GM23338 (cell line): ENCODE results near the gene NID1. TPM values are rescaled to one million over a fixed set of nuclear protein-coding genes. Genes with fewer than 3 reads are reported as not detected.

Experiments
- ATAC-seq: fragments of 200-7000 bp; cut with Tn5 transposase; 3 replicates; pipeline ENCODE4 v1.9.1; 2020
- DNase-seq: peaks from one replicate; pipeline ENCODE4 v3.0.0-alpha.2; 2015; ENCODE audit warnings: low spot score
- H2AFZ ChIP-seq: fragments of 200-600 bp; sonication (generic); 2 replicates; pipeline ENCODE4 v1.8.0; 2016; ENCODE audit warnings: antibody characterized with exemption, mild to moderate bottlenecking, moderate library complexity
- H3F3A ChIP-seq: fragments of 200-600 bp; sonication (generic); replicated peaks from 2 replicates; pipeline ENCODE4 v1.8.0; 2017; ENCODE audit warnings: antibody characterized with exemption, mixed run types, low read depth
- H3K27ac ChIP-seq: fragments of 200-600 bp; sonication (generic); 2 replicates; pipeline ENCODE4 v1.6.1; 2016; ENCODE audit warnings: low read depth
- H3K27me3 ChIP-seq: fragments of 200-600 bp; sonication (generic); 2 replicates; pipeline ENCODE4 v1.8.0; 2016; ENCODE audit warnings: mild to moderate bottlenecking, mixed run types, moderate library complexity; ENCODE audit not compliant: insufficient read depth
- H3K36me3 ChIP-seq: fragments of 200-600 bp; sonication (generic); 2 replicates; pipeline ENCODE4 v1.8.0; 2016; ENCODE audit warnings: mild to moderate bottlenecking; ENCODE audit not compliant: insufficient read depth
- H3K4me1 ChIP-seq: fragments of 200-600 bp; sonication (generic); 2 replicates; pipeline ENCODE4 v1.8.0; 2016; ENCODE audit warnings: mild to moderate bottlenecking, moderate library complexity; ENCODE audit not compliant: insufficient read depth
- H3K4me2 ChIP-seq: fragments of 200-600 bp; sonication (generic); 2 replicates; pipeline ENCODE4 v1.7.1; 2017; ENCODE audit warnings: mixed run types
- H3K4me3 ChIP-seq: fragments of 200-600 bp; sonication (generic); 2 replicates; pipeline ENCODE4 v1.6.1; 2016; ENCODE audit warnings: mixed run types
- H3K79me2 ChIP-seq: fragments of 200-600 bp; sonication (generic); replicated peaks from 2 replicates; pipeline ENCODE4 v1.8.0; 2017; ENCODE audit warnings: mild to moderate bottlenecking; ENCODE audit not compliant: insufficient read depth
- H3K9me2 ChIP-seq: fragments of 200-600 bp; sonication (generic); 2 replicates; pipeline ENCODE4 v1.8.0; 2017; ENCODE audit not compliant: insufficient read depth
- H4K20me1 ChIP-seq: fragments of 200-600 bp; sonication (generic); replicated peaks from 2 replicates; pipeline ENCODE4 v1.8.0; 2017; ENCODE audit warnings: mild to moderate bottlenecking; ENCODE audit not compliant: insufficient read depth
- H3K27ac Mint-ChIP-seq: 2 replicates; pipeline ENCODE4 v1.8.0; 2020; ENCODE audit warnings: inconsistent platforms, mild to moderate bottlenecking, moderate library complexity, mixed read lengths
- H3K27me3 Mint-ChIP-seq: 3 replicates; pipeline ENCODE4 v1.8.0; 2022; ENCODE audit warnings: low read depth, mild to moderate bottlenecking, moderate library complexity, mixed read lengths, inconsistent platforms; ENCODE audit not compliant: insufficient read depth, poor library complexity
- H3K36me3 Mint-ChIP-seq: 3 replicates; pipeline ENCODE4 v1.8.0; 2021; ENCODE audit warnings: low read depth, mild to moderate bottlenecking, inconsistent platforms, moderate library complexity, mixed read lengths
- H3K4me1 Mint-ChIP-seq: 3 replicates; pipeline ENCODE4 v1.8.0; 2020; ENCODE audit warnings: mild to moderate bottlenecking, inconsistent platforms, mixed read lengths
- H3K4me3 Mint-ChIP-seq: 3 replicates; pipeline ENCODE4 v1.8.0; 2021; ENCODE audit warnings: moderate library complexity, mild to moderate bottlenecking, inconsistent platforms, mixed read lengths
- H3K9me3 Mint-ChIP-seq: 3 replicates; pipeline ENCODE4 v1.8.0; 2020; ENCODE audit warnings: moderate library complexity, mild to moderate bottlenecking, inconsistent platforms, mixed read lengths
- CREB1 ChIP-seq: fragments of 250-450 bp; sonication (Bioruptor Pico); IDR thresholded peaks from 2 replicates; pipeline ENCODE4 v1.5.0; 2020; ENCODE audit warnings: low read depth, mild to moderate bottlenecking, moderate library complexity
- EZH2 ChIP-seq: fragments of 200-600 bp; sonication (generic); IDR thresholded peaks from one replicate; pipeline ENCODE4 v1.8.0; 2017; ENCODE audit warnings: antibody characterized with exemption, mild to moderate bottlenecking, low read depth; ENCODE audit not compliant: unreplicated experiment
- EZH2phosphoT487 ChIP-seq: fragments of 200-600 bp; sonication (generic); IDR thresholded peaks from one replicate; pipeline ENCODE4 v1.8.1; 2018; ENCODE audit warnings: antibody characterized with exemption; ENCODE audit not compliant: unreplicated experiment
- JUNB ChIP-seq: IDR thresholded peaks from one replicate; pipeline ENCODE4 v1.6.1; 2016; ENCODE audit warnings: antibody characterized with exemption; ENCODE audit not compliant: unreplicated experiment
- NANOG ChIP-seq: IDR thresholded peaks from 2 replicates; pipeline ENCODE4 v1.6.1; 2016; ENCODE audit warnings: antibody characterized with exemption, borderline replicate concordance
- POLR2AphosphoS5 ChIP-seq: IDR thresholded peaks from 2 replicates; pipeline ENCODE4 v1.6.1; 2016; ENCODE audit warnings: antibody characterized with exemption, low read depth
- STAT1 ChIP-seq: IDR thresholded peaks from one replicate; pipeline ENCODE4 v1.6.1; 2016; ENCODE audit warnings: antibody characterized with exemption; ENCODE audit not compliant: unreplicated experiment
- ZNF114 ChIP-seq: fragments of 250-450 bp; sonication (Bioruptor Pico); IDR thresholded peaks from 2 replicates; pipeline ENCODE4 v1.5.0; 2020; ENCODE audit warnings: mild to moderate bottlenecking, moderate library complexity
- ZNF331 ChIP-seq: fragments of 250-450 bp; sonication (Bioruptor Pico); IDR thresholded peaks from 2 replicates; pipeline ENCODE4 v1.5.0; 2020; ENCODE audit warnings: low read depth, mild to moderate bottlenecking, moderate library complexity
- polyA plus RNA-seq: library from polyadenylated mRNA; unstranded; fragments of >200 nt; fragmentation: Nextera tagmentation; extraction: Ambion mirVana; gene quantifications from 2 replicates; pipeline ENCODE4 v1.2.1, GENCODE V29; 2016
- total RNA-seq: library from RNA; depleted of rRNA; stranded (reverse); fragments of >200 nt; shearing (Covaris generic); gene quantifications from 2 replicates; pipeline ENCODE4 v1.2.3, GENCODE V29; 2014
- TF ChIP-seq, protein P1 (sequence below): fragments of 250-450 bp; sonication (Bioruptor Pico); IDR thresholded peaks from 2 replicates; pipeline ENCODE4 v1.5.0; 2020; ENCODE audit warnings: mild to moderate bottlenecking, moderate library complexity
- TF ChIP-seq, protein P2 (sequence below): IDR thresholded peaks from one replicate; pipeline ENCODE4 v1.6.1; 2018; ENCODE audit warnings: antibody characterized with exemption; ENCODE audit not compliant: unreplicated experiment
- TF ChIP-seq, protein P3 (sequence below), 2 experiments: fragments of 200-600 bp in 1 of 2; sonication (generic) in 1 of 2; conservative IDR thresholded peaks; 2 replicates each; pipeline versions ENCODE4 v1.5.1 to v1.6.1; 2016 to 2017; ENCODE audit warnings: antibody characterized with exemption in 2 of 2, low read depth in 2 of 2, mild to moderate bottlenecking in 2 of 2, moderate library complexity in 1 of 2
- TF ChIP-seq, protein P4 (sequence below): IDR thresholded peaks from 2 replicates; pipeline ENCODE4 v1.6.1; 2016; ENCODE audit warnings: antibody characterized with exemption

Gene NID1
- total and polyA plus RNA-seq, 2 experiments from 2014 or later = 7.1 to 32.5 TPM

DNA sequence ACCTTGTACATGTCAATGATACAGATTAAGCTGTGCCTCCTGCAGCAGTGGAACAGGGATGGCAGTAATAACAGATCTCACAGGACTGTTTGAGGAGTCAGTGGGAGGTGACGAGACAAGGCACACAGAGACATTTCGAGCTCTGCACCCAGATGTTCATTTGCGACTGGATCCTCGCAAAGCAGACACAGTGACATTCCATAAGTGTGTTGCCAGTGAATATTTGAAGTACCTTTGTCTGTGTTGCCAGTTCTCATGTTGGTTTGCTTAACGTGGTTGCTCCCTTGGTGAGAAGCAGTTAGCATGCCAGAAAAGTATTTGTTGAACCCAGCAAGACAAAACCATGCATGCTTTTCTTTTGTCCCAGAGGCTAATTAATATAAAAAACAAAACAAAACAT, 67.0 kb downstream of the NID1 start:
- H3K27me3 Mint-ChIP-seq = peaks cover 3% of the 10 kb centered on the region
- no peak overlapping the region for H3K27ac ChIP-seq
- no peak overlapping the region for H3K4me2 ChIP-seq
- DNase-seq (no peak), ATAC-seq (no peak)
- no peaks in the 10 kb centered on the region for H3K79me2 ChIP-seq
- H3K4me1 ChIP-seq = no peaks in the 10 kb centered on the region
- no peak overlapping the region for H3K4me3 ChIP-seq
- H2AFZ ChIP-seq = no peak overlapping the region
- H3K4me3 Mint-ChIP-seq = no peak overlapping the region
- H3K9me3 Mint-ChIP-seq = no peaks in the 10 kb centered on the region
- no peak for TF ChIP-seq ZNF331 (CRISPR knock-in tag)
- TF ChIP-seq NANOG = no peak
- no peak for TF ChIP-seq EZH2phosphoT487
- no peak for TF ChIP-seq STAT1
- TF ChIP-seq POLR2AphosphoS5 = no peak
- TF ChIP-seq, protein P1, sequence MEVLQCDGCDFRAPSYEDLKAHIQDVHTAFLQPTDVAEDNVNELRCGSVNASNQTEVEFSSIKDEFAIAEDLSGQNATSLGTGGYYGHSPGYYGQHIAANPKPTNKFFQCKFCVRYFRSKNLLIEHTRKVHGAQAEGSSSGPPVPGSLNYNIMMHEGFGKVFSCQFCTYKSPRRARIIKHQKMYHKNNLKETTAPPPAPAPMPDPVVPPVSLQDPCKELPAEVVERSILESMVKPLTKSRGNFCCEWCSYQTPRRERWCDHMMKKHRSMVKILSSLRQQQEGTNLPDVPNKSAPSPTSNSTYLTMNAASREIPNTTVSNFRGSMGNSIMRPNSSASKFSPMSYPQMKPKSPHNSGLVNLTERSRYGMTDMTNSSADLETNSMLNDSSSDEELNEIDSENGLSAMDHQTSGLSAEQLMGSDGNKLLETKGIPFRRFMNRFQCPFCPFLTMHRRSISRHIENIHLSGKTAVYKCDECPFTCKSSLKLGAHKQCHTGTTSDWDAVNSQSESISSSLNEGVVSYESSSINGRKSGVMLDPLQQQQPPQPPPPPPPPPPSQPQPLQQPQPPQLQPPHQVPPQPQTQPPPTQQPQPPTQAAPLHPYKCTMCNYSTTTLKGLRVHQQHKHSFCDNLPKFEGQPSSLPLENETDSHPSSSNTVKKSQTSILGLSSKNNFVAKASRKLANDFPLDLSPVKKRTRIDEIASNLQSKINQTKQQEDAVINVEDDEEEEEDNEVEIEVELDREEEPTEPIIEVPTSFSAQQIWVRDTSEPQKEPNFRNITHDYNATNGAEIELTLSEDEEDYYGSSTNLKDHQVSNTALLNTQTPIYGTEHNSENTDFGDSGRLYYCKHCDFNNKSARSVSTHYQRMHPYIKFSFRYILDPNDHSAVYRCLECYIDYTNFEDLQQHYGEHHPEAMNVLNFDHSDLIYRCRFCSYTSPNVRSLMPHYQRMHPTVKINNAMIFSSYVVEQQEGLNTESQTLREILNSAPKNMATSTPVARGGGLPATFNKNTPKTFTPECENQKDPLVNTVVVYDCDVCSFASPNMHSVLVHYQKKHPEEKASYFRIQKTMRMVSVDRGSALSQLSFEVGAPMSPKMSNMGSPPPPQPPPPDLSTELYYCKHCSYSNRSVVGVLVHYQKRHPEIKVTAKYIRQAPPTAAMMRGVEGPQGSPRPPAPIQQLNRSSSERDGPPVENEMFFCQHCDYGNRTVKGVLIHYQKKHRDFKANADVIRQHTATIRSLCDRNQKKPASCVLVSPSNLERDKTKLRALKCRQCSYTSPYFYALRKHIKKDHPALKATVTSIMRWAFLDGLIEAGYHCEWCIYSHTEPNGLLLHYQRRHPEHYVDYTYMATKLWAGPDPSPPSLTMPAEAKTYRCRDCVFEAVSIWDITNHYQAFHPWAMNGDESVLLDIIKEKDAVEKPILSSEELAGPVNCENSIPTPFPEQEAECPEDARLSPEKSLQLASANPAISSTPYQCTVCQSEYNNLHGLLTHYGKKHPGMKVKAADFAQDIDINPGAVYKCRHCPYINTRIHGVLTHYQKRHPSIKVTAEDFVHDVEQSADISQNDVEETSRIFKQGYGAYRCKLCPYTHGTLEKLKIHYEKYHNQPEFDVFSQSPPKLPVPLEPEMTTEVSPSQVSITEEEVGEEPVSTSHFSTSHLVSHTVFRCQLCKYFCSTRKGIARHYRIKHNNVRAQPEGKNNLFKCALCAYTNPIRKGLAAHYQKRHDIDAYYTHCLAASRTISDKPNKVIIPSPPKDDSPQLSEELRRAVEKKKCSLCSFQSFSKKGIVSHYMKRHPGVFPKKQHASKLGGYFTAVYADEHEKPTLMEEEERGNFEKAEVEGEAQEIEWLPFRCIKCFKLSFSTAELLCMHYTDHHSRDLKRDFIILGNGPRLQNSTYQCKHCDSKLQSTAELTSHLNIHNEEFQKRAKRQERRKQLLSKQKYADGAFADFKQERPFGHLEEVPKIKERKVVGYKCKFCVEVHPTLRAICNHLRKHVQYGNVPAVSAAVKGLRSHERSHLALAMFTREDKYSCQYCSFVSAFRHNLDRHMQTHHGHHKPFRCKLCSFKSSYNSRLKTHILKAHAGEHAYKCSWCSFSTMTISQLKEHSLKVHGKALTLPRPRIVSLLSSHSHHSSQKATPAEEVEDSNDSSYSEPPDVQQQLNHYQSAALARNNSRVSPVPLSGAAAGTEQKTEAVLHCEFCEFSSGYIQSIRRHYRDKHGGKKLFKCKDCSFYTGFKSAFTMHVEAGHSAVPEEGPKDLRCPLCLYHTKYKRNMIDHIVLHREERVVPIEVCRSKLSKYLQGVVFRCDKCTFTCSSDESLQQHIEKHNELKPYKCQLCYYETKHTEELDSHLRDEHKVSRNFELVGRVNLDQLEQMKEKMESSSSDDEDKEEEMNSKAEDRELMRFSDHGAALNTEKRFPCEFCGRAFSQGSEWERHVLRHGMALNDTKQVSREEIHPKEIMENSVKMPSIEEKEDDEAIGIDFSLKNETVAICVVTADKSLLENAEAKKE (CRISPR knock-in tag) = no peak
- no peak for TF ChIP-seq CREB1 (CRISPR knock-in tag)
- TF ChIP-seq, protein P2, sequence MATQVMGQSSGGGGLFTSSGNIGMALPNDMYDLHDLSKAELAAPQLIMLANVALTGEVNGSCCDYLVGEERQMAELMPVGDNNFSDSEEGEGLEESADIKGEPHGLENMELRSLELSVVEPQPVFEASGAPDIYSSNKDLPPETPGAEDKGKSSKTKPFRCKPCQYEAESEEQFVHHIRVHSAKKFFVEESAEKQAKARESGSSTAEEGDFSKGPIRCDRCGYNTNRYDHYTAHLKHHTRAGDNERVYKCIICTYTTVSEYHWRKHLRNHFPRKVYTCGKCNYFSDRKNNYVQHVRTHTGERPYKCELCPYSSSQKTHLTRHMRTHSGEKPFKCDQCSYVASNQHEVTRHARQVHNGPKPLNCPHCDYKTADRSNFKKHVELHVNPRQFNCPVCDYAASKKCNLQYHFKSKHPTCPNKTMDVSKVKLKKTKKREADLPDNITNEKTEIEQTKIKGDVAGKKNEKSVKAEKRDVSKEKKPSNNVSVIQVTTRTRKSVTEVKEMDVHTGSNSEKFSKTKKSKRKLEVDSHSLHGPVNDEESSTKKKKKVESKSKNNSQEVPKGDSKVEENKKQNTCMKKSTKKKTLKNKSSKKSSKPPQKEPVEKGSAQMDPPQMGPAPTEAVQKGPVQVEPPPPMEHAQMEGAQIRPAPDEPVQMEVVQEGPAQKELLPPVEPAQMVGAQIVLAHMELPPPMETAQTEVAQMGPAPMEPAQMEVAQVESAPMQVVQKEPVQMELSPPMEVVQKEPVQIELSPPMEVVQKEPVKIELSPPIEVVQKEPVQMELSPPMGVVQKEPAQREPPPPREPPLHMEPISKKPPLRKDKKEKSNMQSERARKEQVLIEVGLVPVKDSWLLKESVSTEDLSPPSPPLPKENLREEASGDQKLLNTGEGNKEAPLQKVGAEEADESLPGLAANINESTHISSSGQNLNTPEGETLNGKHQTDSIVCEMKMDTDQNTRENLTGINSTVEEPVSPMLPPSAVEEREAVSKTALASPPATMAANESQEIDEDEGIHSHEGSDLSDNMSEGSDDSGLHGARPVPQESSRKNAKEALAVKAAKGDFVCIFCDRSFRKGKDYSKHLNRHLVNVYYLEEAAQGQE = no peak
- TF ChIP-seq ZNF114 (CRISPR knock-in tag) = no peak
- TF ChIP-seq EZH2 = no peak
- no peak for TF ChIP-seq JUNB
- TF ChIP-seq, protein P3, sequence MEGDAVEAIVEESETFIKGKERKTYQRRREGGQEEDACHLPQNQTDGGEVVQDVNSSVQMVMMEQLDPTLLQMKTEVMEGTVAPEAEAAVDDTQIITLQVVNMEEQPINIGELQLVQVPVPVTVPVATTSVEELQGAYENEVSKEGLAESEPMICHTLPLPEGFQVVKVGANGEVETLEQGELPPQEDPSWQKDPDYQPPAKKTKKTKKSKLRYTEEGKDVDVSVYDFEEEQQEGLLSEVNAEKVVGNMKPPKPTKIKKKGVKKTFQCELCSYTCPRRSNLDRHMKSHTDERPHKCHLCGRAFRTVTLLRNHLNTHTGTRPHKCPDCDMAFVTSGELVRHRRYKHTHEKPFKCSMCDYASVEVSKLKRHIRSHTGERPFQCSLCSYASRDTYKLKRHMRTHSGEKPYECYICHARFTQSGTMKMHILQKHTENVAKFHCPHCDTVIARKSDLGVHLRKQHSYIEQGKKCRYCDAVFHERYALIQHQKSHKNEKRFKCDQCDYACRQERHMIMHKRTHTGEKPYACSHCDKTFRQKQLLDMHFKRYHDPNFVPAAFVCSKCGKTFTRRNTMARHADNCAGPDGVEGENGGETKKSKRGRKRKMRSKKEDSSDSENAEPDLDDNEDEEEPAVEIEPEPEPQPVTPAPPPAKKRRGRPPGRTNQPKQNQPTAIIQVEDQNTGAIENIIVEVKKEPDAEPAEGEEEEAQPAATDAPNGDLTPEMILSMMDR (conservative IDR thresholded peaks at IDR 0.05; ENCODE audit: low read depth in 2 of 2) = no peak
- TF ChIP-seq, protein P4, sequence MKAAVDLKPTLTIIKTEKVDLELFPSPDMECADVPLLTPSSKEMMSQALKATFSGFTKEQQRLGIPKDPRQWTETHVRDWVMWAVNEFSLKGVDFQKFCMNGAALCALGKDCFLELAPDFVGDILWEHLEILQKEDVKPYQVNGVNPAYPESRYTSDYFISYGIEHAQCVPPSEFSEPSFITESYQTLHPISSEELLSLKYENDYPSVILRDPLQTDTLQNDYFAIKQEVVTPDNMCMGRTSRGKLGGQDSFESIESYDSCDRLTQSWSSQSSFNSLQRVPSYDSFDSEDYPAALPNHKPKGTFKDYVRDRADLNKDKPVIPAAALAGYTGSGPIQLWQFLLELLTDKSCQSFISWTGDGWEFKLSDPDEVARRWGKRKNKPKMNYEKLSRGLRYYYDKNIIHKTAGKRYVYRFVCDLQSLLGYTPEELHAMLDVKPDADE = no peak
- H3F3A ChIP-seq = no peaks in the 10 kb centered on the region
- no peak overlapping the region for H3K27ac Mint-ChIP-seq
- H3K36me3 Mint-ChIP-seq = 0 out of 3 replicates have a peak, but pooled peaks cover 4% of the 10 kb centered on the region
- no peaks in the 10 kb centered on the region for H3K36me3 ChIP-seq
- H3K27me3 ChIP-seq = no peaks in the 10 kb centered on the region
- H4K20me1 ChIP-seq = no peaks in the 10 kb centered on the region
- H3K9me2 ChIP-seq = no peaks in the 10 kb centered on the region
- peaks cover 23% of the 10 kb centered on the region for H3K4me1 Mint-ChIP-seq
